GM19468 (cell line): ENCODE data around the gene APBB2.

Source experiments
- ATAC-seq: cut with Tn5 transposase; IDR thresholded peaks from one replicate; pipeline ENCODE4 v1.9.1; 2021; ENCODE audit warnings: mild to moderate bottlenecking, moderate library complexity, moderate number of reproducible peaks; ENCODE audit not compliant: unreplicated experiment; ENCODE audit errors: extremely low read depth

APBB2 gene

GRCh38 chr4:41111791-41112190 is 102.6 kb downstream of the APBB2 start:
- no peak for ATAC-seq

GRCh38 chr4:41110050-41110449 is 104.3 kb downstream of the APBB2 start:
- ATAC-seq, result no peak

GRCh38 chr4:41108481-41108880 is 105.9 kb downstream of the APBB2 start:
- ATAC-seq, result no peak

- no peak for ATAC-seq
These were observed 107.5 kb downstream of the APBB2 start for GRCh38 chr4:41106694-41107419.

GRCh38 chr4:41106081-41106480 is 108.3 kb downstream of the APBB2 start:
- no peak for ATAC-seq

- ATAC-seq, result no peak
These were observed 110.2 kb downstream of the APBB2 start for GRCh38 chr4:41104155-41104554.

- no peak for ATAC-seq
These were observed 110.7 kb downstream of the APBB2 start for GRCh38 chr4:41103657-41104056.

GRCh38 chr4:41102414-41103092 is 111.8 kb downstream of the APBB2 start:
- no peak for ATAC-seq

- ATAC-seq, result no peak
These were observed 116.0 kb downstream of the APBB2 start for GRCh38 chr4:41098093-41099048.

- ATAC-seq, result peak; percentile 39
These were observed 118.4 kb downstream of the APBB2 start for GRCh38 chr4:41095973-41096372.

GRCh38 chr4:41095192-41095872 is 119.0 kb downstream of the APBB2 start:
- ATAC-seq, result no peak

GRCh38 chr4:41092128-41092527 is 122.2 kb downstream of the APBB2 start:
- ATAC-seq, result no peak

- no peak for ATAC-seq
These were observed 132.5 kb downstream of the APBB2 start for GRCh38 chr4:41081847-41082246.

GRCh38 chr4:41080976-41081375 is 133.4 kb downstream of the APBB2 start:
- ATAC-seq, result no peak

GRCh38 chr4:41079881-41080560 is 134.3 kb downstream of the APBB2 start:
- ATAC-seq, result no peak

GRCh38 chr4:41077628-41078027 is 136.7 kb downstream of the APBB2 start:
- no peak for ATAC-seq

GRCh38 chr4:41076481-41076880 is 137.9 kb downstream of the APBB2 start:
- no peak for ATAC-seq

- ATAC-seq, result no peak
These were observed 140.1 kb downstream of the APBB2 start for GRCh38 chr4:41074215-41074614.

GRCh38 chr4:41072021-41072777 is 142.1 kb downstream of the APBB2 start:
- no peak for ATAC-seq
